Left ventricle myocardium superior (tissue), 1 donor: ENCODE measurements around the gene PEA15. TPM values are rescaled to one million over a fixed set of nuclear protein-coding genes. Genes with fewer than 3 reads are reported as not detected.
A peak's percentile ranks its signal among the peaks of the same experiment; 100 is the strongest.

Experiments used
- ATAC-seq: fragments of 200-7000 bp; cut with Tn5 transposase; one replicate; pipeline ENCODE4 v1.9.1; 2020; ENCODE audit warnings: mild to moderate bottlenecking, moderate library complexity
- DNase-seq: peaks from one replicate; pipeline ENCODE4 v3.0.0-alpha.2; 2020
- intact Hi-C: fragments of 100-400 bp; cut with micrococcal nuclease; formaldehyde crosslinking; loops from one replicate; pipeline ENCODE4 v1.11.0; 2022
- total RNA-seq: library from RNA; stranded (reverse); fragmentation: NEBNext Ultra II Directional; extraction: Animal tissue kit (Norgen Biotek cat#: 25700); gene quantifications from one replicate; pipeline ENCODE4 v1.2.1, GENCODE V29; 2021
- donor health status: DM: no; HTN: yes; CAD: no; lungs with severe emphysema.

Gene PEA15
- total RNA-seq, 1 donor from 2014 or later = 277 TPM

DNA sequence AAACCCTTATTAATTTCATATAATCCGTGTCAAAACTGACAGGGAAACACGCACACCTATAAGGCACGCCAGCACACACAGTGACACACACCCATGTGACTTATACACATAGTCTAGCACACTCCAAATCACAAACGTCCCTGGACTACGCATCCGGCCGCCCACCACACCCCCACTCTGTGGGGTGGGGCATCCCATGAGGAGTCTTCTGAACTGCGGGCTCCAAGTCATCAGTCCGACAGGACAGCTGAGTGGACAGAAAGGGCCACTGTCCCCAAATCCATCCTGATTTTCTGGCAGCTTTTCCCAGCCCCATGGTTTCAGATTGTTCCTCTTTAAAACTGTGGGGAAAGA lies 829 bp downstream of the PEA15 start:
- DNase-seq = peak; percentile 56
- ATAC-seq = peak; percentile 40
- intact Hi-C loops = no loop called here

GRCh38 chr1:160206421-160207117 lies 1.4 kb downstream of the PEA15 start:
- intact Hi-C loops = no loop called here
- DNase-seq (no peak), ATAC-seq (no peak)

DNA sequence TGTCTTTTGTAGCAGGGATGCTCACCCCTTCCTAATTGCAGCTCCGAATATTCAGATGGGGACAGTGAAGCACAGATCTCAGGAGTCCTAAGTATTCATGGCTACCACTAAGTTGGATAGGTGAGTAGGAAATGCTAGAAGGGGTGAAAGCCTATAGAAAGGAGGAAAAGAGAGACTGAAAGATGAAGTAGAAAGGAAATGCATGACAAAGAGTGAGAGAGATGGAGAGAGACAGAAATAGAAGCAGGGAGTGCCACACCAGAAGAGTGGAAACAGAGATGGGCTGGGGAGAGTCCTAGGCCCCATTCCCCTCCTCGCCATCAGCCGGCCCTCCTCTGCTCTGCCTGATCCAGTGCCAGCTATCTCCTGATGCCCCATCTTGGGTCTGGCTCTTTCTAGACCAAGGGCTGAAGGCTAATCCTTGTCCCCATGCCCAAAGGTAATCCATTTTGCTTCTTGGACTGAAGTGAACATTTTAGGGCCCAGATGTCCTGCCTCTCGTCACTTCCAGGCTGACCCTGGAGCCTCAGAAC lies 2.0 kb downstream of the PEA15 start:
- ATAC-seq (no peak), DNase-seq (no peak)
- intact Hi-C loops = no loop called here

- intact Hi-C loops = no loop called here
- ATAC-seq = no peak
- no peak for DNase-seq
Measured at GRCh38 chr1:160207771-160208556, 2.8 kb downstream of the PEA15 start.

DNA sequence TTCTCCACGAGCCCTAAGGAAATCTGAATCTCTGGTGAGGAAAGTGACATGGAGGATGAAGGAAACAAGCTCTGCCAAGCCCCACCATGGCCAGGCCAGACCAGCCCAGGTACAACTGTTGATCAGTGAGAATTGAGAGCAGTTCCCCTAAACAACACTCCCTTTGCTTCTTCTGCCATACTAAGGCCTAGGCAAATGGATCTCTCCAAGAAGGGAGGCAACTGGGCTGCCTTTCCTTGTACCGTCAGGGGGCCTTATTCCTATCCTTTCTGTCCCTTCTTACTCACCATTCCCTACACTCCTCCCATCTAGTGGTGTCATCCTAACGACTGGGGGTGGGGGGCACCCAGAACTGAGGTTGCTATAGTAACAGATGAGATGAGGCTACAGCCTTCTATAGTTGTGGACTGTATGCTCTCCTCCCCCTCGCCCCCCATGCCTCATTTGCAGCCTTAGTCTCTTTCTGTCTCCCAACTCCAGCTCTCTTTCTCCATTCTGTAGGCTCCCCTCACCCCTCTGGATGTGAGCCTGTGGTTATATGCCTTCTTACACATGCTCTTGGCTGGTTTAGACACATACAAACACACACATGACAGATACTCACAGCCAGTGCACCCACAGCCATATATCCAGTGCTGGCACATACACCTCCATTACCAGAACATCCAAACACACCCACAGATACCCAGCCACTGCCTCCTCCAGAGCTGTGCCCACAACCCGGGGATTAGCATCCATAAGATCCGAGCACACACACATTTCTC lies 3.6 kb downstream of the PEA15 start:
- intact Hi-C loops = no loop called here
- no peak for DNase-seq
- ATAC-seq = no peak

GRCh38 chr1:160209321-160210046 lies 4.3 kb downstream of the PEA15 start:
- ATAC-seq (peak; percentile 74), DNase-seq (peak; percentile 77)
- intact Hi-C loops = no loop called here

DNA sequence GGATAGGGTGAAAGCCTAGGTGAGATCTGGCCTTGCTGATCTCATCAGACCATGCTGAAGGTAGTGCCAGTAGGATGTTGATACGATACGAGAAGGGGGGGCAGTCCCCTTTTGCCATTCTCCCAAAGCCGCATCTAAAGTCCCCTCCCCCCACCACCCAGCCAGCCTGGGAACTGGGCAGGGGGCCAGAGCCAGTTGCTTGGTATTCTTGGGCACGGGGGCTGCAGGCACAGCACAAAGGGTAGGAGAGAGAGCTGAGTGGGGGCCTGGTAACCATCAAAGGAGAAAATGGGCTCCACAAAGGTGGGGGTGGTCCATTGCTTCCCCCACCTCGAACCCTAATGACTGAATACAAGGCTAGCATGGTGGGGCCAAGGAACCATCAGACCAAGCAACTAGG lies 5.4 kb downstream of the PEA15 start:
- intact Hi-C loops = no loop called here
- peak; percentile 43 for DNase-seq
- no peak for ATAC-seq

GRCh38 chr1:160211046-160211790 lies 6.0 kb downstream of the PEA15 start:
- intact Hi-C loops = no loop called here
- no peak for DNase-seq

DNA sequence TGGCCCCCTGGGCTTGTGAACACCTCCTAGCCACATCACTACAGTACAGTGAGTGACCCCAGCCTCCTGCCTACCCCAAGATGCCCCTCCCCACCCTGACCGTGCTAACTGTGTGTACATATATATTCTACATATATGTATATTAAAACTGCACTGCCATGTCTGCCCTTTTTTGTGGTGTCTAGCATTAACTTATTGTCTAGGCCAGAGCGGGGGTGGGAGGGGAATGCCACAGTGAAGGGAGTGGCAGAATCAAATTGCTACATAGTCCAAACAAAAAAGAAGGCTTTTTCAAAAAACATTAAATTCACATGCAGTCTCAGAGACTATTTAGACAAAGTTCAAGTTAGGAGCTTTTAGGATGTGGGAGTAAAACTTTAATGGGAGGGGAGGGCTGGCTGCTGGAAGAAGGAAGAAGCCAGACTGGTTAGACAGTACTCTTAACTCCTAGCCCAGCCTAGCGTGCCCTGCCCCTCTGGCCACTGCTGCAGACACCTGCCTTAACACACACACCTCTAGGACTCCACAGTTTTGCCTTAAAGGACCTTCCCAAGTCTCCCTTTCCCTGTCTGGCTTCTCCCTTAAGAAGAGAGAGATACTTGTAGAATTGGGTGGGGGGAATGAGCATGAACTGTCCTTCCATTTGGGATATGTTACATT lies 9.4 kb downstream of the PEA15 start:
- intact Hi-C loops = no loop called here
- ATAC-seq = no peak
- no peak for DNase-seq

More at GRCh38 chr1:160211046-160211790, 6.0 kb downstream of the PEA15 start:
- ATAC-seq = no peak

GRCh38 chr1:160216301-160216700 lies 11.1 kb downstream of the PEA15 start:
- intact Hi-C loops = no loop called here
- DNase-seq (no peak), ATAC-seq (no peak)

GRCh38 chr1:160217481-160218051 lies 12.4 kb downstream of the PEA15 start:
- DNase-seq (no peak), ATAC-seq (peak; percentile 9)
- intact Hi-C loops = no loop called here

- intact Hi-C loops = no loop called here
- ATAC-seq = peak; percentile 85
- no peak for DNase-seq
Measured at GRCh38 chr1:160219062-160219929, 14.1 kb downstream of the PEA15 start.

DNA sequence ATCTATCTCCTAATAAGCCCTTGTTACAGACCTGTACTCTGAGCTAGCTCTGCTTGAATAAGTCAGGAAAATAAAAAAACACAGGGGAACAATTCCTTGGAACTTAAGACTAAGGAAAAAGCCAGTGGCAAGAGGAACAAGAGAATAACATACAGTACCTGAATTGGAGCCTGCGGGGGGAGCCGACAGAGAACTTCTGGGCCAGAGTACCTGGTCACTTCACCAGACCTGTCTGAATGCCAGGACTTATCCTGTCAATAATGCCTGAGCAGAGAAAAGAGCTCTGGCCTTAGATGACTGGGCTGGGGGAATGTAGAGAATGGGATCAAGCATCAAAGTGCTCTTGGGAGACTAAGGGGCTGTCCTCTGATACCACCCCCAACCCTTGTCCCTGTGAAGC lies 15.1 kb downstream of the PEA15 start:
- intact Hi-C loops = no loop called here
- ATAC-seq = no peak
- no peak for DNase-seq

DNA sequence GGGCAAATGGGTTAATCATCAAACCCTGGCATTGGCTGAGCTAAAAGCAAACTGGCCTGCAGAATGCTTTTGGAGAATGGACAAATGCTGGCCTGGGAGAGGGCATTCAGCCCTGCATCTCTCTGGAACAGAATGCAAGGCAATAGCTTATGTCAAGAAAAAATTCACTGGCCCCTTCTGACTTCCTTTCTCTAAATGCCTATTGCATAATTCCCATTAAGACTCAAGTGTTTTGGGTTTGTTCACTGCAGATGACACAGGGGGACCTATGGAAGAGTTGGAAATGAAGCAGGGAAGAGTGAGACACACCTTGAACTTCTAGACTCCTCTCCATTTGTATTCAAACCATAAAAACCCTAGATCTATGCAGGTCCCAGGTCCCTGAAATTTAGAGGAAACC lies 15.9 kb downstream of the PEA15 start:
- no peak for ATAC-seq
- no peak for DNase-seq
- intact Hi-C loops = no loop called here

- intact Hi-C loops = no loop called here
- ATAC-seq (no peak), DNase-seq (no peak)
Measured at GRCh38 chr1:160222546-160222945, 17.4 kb downstream of the PEA15 start.

- DNase-seq = no peak
- intact Hi-C loops = no loop called here
- no peak for ATAC-seq
Measured at GRCh38 chr1:160224606-160225005, 19.4 kb downstream of the PEA15 start.

- DNase-seq = no peak
- ATAC-seq = no peak
- intact Hi-C loops = no loop called here
Measured at GRCh38 chr1:160225345-160225744, 20.2 kb downstream of the PEA15 start.
